IPS-11a (cell line): Measurements from ENCODE around the gene MIB1.

ENCODE experiments used
- H3K4me3 ChIP-seq: one replicate; pipeline ENCODE4 v1.5.1; 2013; ENCODE audit warnings: low read depth, low read length, control low read depth

MIB1 gene

GRCh38 chr18:21809725-21810124 lies 69.1 kb downstream of the MIB1 start:
- H3K4me3 ChIP-seq, result no peak overlapping the region

GRCh38 chr18:21815101-21815500 lies 74.5 kb downstream of the MIB1 start:
- H3K4me3 ChIP-seq, result no peak overlapping the region

GRCh38 chr18:21820033-21820810 lies 79.6 kb downstream of the MIB1 start:
- no peak overlapping the region for H3K4me3 ChIP-seq

GRCh38 chr18:21820811-21821143 lies 80.2 kb downstream of the MIB1 start:
- H3K4me3 ChIP-seq, result no peak overlapping the region

- no peak overlapping the region for H3K4me3 ChIP-seq
These were observed 83.3 kb downstream of the MIB1 start for GRCh38 chr18:21823848-21824247.

GRCh38 chr18:21826196-21826595 lies 85.6 kb downstream of the MIB1 start:
- H3K4me3 ChIP-seq, result no peak overlapping the region

GRCh38 chr18:21826641-21827302 lies 86.2 kb downstream of the MIB1 start:
- no peak overlapping the region for H3K4me3 ChIP-seq

- no peak overlapping the region for H3K4me3 ChIP-seq
These were observed 89.9 kb downstream of the MIB1 start for GRCh38 chr18:21830532-21830931.

- no peak overlapping the region for H3K4me3 ChIP-seq
These were observed 90.8 kb downstream of the MIB1 start for GRCh38 chr18:21831413-21831831.

GRCh38 chr18:21833604-21834298 lies 93.2 kb downstream of the MIB1 start:
- no peak overlapping the region for H3K4me3 ChIP-seq

- no peak overlapping the region for H3K4me3 ChIP-seq
These were observed 93.7 kb downstream of the MIB1 start for GRCh38 chr18:21834299-21834660.

GRCh38 chr18:21841570-21841969 lies 101.0 kb downstream of the MIB1 start:
- H3K4me3 ChIP-seq, result no peak overlapping the region

GRCh38 chr18:21843341-21843740 lies 102.7 kb downstream of the MIB1 start:
- no peak overlapping the region for H3K4me3 ChIP-seq

- H3K4me3 ChIP-seq, result no peak overlapping the region
These were observed 110.9 kb downstream of the MIB1 start for GRCh38 chr18:21851327-21851961.

- H3K4me3 ChIP-seq, result no peak overlapping the region
These were observed 112.4 kb downstream of the MIB1 start for GRCh38 chr18:21853016-21853415.

- H3K4me3 ChIP-seq, result no peak overlapping the region
These were observed 113.4 kb downstream of the MIB1 start for GRCh38 chr18:21853775-21854552.

- no peak overlapping the region for H3K4me3 ChIP-seq
These were observed 114.8 kb downstream of the MIB1 start for GRCh38 chr18:21855432-21855831.

GRCh38 chr18:21857871-21858270 lies 117.3 kb downstream of the MIB1 start:
- no peak overlapping the region for H3K4me3 ChIP-seq

GRCh38 chr18:21858544-21858943 lies 118.0 kb downstream of the MIB1 start:
- no peak overlapping the region for H3K4me3 ChIP-seq

- H3K4me3 ChIP-seq, result no peak overlapping the region
These were observed 123.8 kb downstream of the MIB1 start for GRCh38 chr18:21864386-21864785.

- H3K4me3 ChIP-seq, result no peak overlapping the region
These were observed 124.5 kb downstream of the MIB1 start for GRCh38 chr18:21865043-21865442.
